IMR-90 (cell line): Measurements from ENCODE around the gene PLP1. TPM values are rescaled to one million over a fixed set of nuclear protein-coding genes. Genes with fewer than 3 reads are reported as not detected.

Experiments
- ATAC-seq: fragments of 200-7000 bp; cut with Tn5 transposase; 2 replicates; pipeline ENCODE4 v1.9.1; 2020; ENCODE audit warnings: low read depth, mild to moderate bottlenecking, moderate library complexity
- BruUV-seq: library from RNA; stranded (reverse); fragments of 400-500 nt; replicated peaks from 2 replicates; lab custom pipeline; 2021; lab: Mats Ljungman, UMichigan
- CTCF ChIA-PET: fragments of 300-600 bp; formaldehyde crosslinking; extraction: SDS; loops from one replicate; lab custom pipeline; 2021; ENCODE audit warnings: antibody characterized with exemption; lab: Yijun Ruan, JAX
- POLR2A ChIA-PET: fragments of 300-600 bp; sonication (Branson Sonifier 250); formaldehyde crosslinking; loops from one replicate; lab custom pipeline; 2022; ENCODE audit warnings: antibody characterized with exemption; ENCODE audit not compliant: unreplicated experiment; lab: Charles Lee
- DNase-seq: peaks from one replicate; pipeline ENCODE4 v3.0.0; 2013
- H2AFZ ChIP-seq: replicated peaks from 2 replicates; pipeline ENCODE3; 2013; ENCODE audit warnings: low read length, mild to moderate bottlenecking; ENCODE audit not compliant: poor library complexity
- H2AK5ac ChIP-seq: 2 replicates; pipeline ENCODE4 v1.6.1; 2013; ENCODE audit warnings: low read depth, low read length, inconsistent platforms
- H2AK9ac ChIP-seq: replicated peaks from 2 replicates; pipeline ENCODE3; 2013; ENCODE audit warnings: mild to moderate bottlenecking, low read depth, low read length, moderate library complexity; ENCODE audit not compliant: poor library complexity
- H2BK120ac ChIP-seq: 2 replicates; pipeline ENCODE4 v1.6.1; 2013; ENCODE audit warnings: low read depth, low read length, inconsistent platforms
- H2BK15ac ChIP-seq: 3 replicates; pipeline ENCODE4 v1.6.1; 2013; ENCODE audit warnings: low read depth, low read length, inconsistent platforms
- H2BK20ac ChIP-seq: 2 replicates; pipeline ENCODE4 v1.6.1; 2013; ENCODE audit warnings: low read depth, mild to moderate bottlenecking, inconsistent platforms, low read length, moderate library complexity
- H2BK5ac ChIP-seq: 2 replicates; pipeline ENCODE4 v1.6.1; 2013; ENCODE audit warnings: mild to moderate bottlenecking, low read depth, low read length, inconsistent platforms; ENCODE audit not compliant: poor library complexity, severe bottlenecking
- H3K14ac ChIP-seq: replicated peaks from 2 replicates; pipeline ENCODE4 v1.6.1; 2013; ENCODE audit warnings: low read depth, low read length, inconsistent platforms
- H3K18ac ChIP-seq: 2 replicates; pipeline ENCODE4 v1.6.1; 2013; ENCODE audit warnings: low read depth, low read length, control low read depth
- H3K23ac ChIP-seq: 2 replicates; pipeline ENCODE4 v1.6.1; 2013; ENCODE audit warnings: low read depth, low read length, inconsistent platforms
- H3K27ac ChIP-seq: 2 replicates; pipeline ENCODE4 v1.5.1; 2013; ENCODE audit warnings: mild to moderate bottlenecking, control low read depth, low read length; ENCODE audit not compliant: insufficient read depth
- H3K27me3 ChIP-seq: 2 replicates; pipeline ENCODE4 v1.6.1; 2013; ENCODE audit warnings: low read length; ENCODE audit not compliant: control insufficient read depth, insufficient read depth
- H3K36me3 ChIP-seq: 2 replicates; pipeline ENCODE4 v1.6.1; 2013; ENCODE audit warnings: low read length, mixed read lengths; ENCODE audit not compliant: control insufficient read depth, insufficient read depth
- H3K4ac ChIP-seq: 2 replicates; pipeline ENCODE4 v1.6.1; 2013; ENCODE audit warnings: low read depth, low read length, inconsistent platforms
- H3K4me1 ChIP-seq: 2 replicates; pipeline ENCODE4 v1.6.1; 2013; ENCODE audit warnings: low read length, mixed read lengths; ENCODE audit not compliant: control insufficient read depth, insufficient read depth
- H3K4me2 ChIP-seq: 2 replicates; pipeline ENCODE4 v1.6.1; 2013; ENCODE audit warnings: low read depth, mild to moderate bottlenecking, control low read depth, low read length, moderate library complexity
- H3K4me3 ChIP-seq: 2 replicates; pipeline ENCODE4 v1.5.1; 2013; ENCODE audit warnings: low read depth, mild to moderate bottlenecking, control low read depth, low read length, moderate library complexity; ENCODE audit not compliant: insufficient read depth
- H3K56ac ChIP-seq: 2 replicates; pipeline ENCODE4 v1.6.1; 2013; ENCODE audit warnings: low read length, inconsistent platforms; ENCODE audit not compliant: insufficient read depth; ENCODE audit errors: extremely low read depth
- H3K79me1 ChIP-seq, 2 experiments: 2 replicates each; pipeline ENCODE4 v1.6.1; 2013; ENCODE audit warnings: low read length in 2 of 2, inconsistent platforms in 1 of 2, low read depth in 1 of 2
- H3K9ac ChIP-seq: 2 replicates; pipeline ENCODE4 v1.6.1; 2013; ENCODE audit warnings: low read depth, low read length, control low read depth
- H3K9me1 ChIP-seq: 2 replicates; pipeline ENCODE4 v1.6.1; 2013; ENCODE audit warnings: low read length, inconsistent platforms; ENCODE audit not compliant: insufficient read depth
- H3K9me3 ChIP-seq: 2 replicates; pipeline ENCODE4 v1.6.1; 2013; ENCODE audit warnings: low read length; ENCODE audit not compliant: control insufficient read depth, insufficient read depth
- H4K20me1 ChIP-seq: 2 replicates; pipeline ENCODE4 v1.6.1; 2013; ENCODE audit warnings: low read length, inconsistent platforms; ENCODE audit not compliant: insufficient read depth
- H4K5ac ChIP-seq: 2 replicates; pipeline ENCODE4 v1.6.1; 2013; ENCODE audit warnings: mild to moderate bottlenecking, low read depth, low read length, control low read depth
- H4K8ac ChIP-seq, 2 experiments: 2 replicates each; pipeline ENCODE4 v1.6.1; 2013; ENCODE audit warnings: low read depth in 2 of 2, low read length in 2 of 2, control low read depth in 1 of 2, inconsistent platforms in 1 of 2
- H4K91ac ChIP-seq: 2 replicates; pipeline ENCODE4 v1.6.1; 2013; ENCODE audit warnings: low read depth, low read length, inconsistent platforms; ENCODE audit not compliant: insufficient read depth
- CEBPB ChIP-seq: IDR thresholded peaks from 2 replicates; pipeline ENCODE4 v1.6.1; 2012; ENCODE audit warnings: low read depth, low read length, improper control_type of control experiment
- FOS ChIP-seq: fragments of 150-350 bp; IDR thresholded peaks from 2 replicates; pipeline ENCODE4 v1.6.1; 2016; ENCODE audit warnings: low read depth, low read length
- MAZ ChIP-seq: IDR thresholded peaks from 2 replicates; pipeline ENCODE4 v1.6.1; 2012; ENCODE audit warnings: low read depth, mild to moderate bottlenecking, low read length, improper control_type of control experiment, moderate library complexity, borderline replicate concordance
- RAD21 ChIP-seq: IDR thresholded peaks from 2 replicates; pipeline ENCODE4 v1.6.1; 2012; ENCODE audit warnings: low read length, improper control_type of control experiment
- WGBS, 2 experiments: methylation state at CpG; one replicate each; pipeline versions ENCODE4 v1.1.5 to v1.1.7; 2013; ENCODE audit warnings: missing lambda C conversion rate in 2 of 2; ENCODE audit not compliant: insufficient read length in 1 of 2; ENCODE audit errors: extremely low coverage in 2 of 2; 5-methylcytosine and 5-hydroxymethylcytosine counted together
- dilution Hi-C: fragments of 300-500 bp; cut with HindIII; formaldehyde crosslinking; loops from one replicate; pipeline ENCODE4 v1.14.3; 2018; ENCODE audit warnings: low sequenced_read_pairs; ENCODE audit not compliant: unreplicated experiment
- in situ Hi-C: fragments of 300-500 bp; cut with MboI; formaldehyde crosslinking; loops from 3 replicates; pipeline ENCODE4 v1.14.3; 2019; ENCODE audit warnings: low sequenced_read_pairs, inconsistent platforms, mixed read lengths
- intact Hi-C: fragments of 100-400 bp; cut with micrococcal nuclease; formaldehyde crosslinking; loops from 2 replicates; pipeline ENCODE4 v1.10.0; 2022
- polyA plus RNA-seq, 3 experiments: library from polyadenylated mRNA; depleted of rRNA; stranded (reverse); fragments of >200 nt; gene quantifications; 2 replicates each; pipeline ENCODE4 v1.2.3, GENCODE V29; 2012; ENCODE audit warnings: low replicate concordance in 1 of 3
- total RNA-seq: library from RNA; depleted of rRNA; stranded (reverse); fragments of >200 nt; gene quantifications from 2 replicates; pipeline ENCODE4 v1.2.3, GENCODE V29; 2012
- TF ChIP-seq, protein P1 (sequence below): conservative IDR thresholded peaks from 2 replicates; pipeline ENCODE4 v1.5.1; 2012; ENCODE audit warnings: mild to moderate bottlenecking, low read depth, low read length, improper control_type of control experiment
- TF ChIP-seq, protein P2 (sequence below): fragments of 150-350 bp; IDR thresholded peaks from 2 replicates; pipeline ENCODE4 v1.6.1; 2016; ENCODE audit warnings: low read depth, mild to moderate bottlenecking, low read length, moderate library complexity, borderline replicate concordance

Gene PLP1
- total and polyA plus RNA-seq, 2 of the 4 experiments (the other 2 are of a cell fraction) = 0.18 to 0.62 TPM

DNA sequence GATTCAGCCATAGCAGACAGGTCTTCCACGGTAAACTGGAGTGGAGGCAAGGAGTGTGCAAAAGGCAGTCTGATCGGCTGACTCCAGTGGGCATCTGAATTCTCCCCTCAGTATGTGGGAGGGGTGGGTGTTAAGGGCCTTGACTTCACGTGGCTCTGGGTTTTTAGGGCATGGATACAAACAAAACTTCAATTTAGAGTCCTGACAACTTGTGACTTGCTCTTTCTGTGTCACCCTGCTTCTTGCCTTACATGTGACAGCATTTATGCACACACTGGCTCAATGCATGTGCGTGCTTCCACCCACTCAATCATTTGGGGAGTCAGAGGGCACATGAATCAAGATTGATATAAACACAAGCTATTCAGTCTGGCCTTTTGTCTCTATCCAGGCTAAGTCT lies 17.5 kb downstream of the PLP1 start:
- BruUV-seq = no TSS peak
- H4K8ac ChIP-seq = peak overlapping the region in 1 of 2 experiments; percentile 52; a peak in 2 of 4 replicates
- intact Hi-C loops (no loop called here), dilution Hi-C loops (no loop called here), in situ Hi-C loops (no loop called here)
- WGBS, 2 experiments = no CpG with 5 or more reads among the region's 4 CpGs
- TF ChIP-seq RAD21 = no peak
- TF ChIP-seq, protein P1, sequence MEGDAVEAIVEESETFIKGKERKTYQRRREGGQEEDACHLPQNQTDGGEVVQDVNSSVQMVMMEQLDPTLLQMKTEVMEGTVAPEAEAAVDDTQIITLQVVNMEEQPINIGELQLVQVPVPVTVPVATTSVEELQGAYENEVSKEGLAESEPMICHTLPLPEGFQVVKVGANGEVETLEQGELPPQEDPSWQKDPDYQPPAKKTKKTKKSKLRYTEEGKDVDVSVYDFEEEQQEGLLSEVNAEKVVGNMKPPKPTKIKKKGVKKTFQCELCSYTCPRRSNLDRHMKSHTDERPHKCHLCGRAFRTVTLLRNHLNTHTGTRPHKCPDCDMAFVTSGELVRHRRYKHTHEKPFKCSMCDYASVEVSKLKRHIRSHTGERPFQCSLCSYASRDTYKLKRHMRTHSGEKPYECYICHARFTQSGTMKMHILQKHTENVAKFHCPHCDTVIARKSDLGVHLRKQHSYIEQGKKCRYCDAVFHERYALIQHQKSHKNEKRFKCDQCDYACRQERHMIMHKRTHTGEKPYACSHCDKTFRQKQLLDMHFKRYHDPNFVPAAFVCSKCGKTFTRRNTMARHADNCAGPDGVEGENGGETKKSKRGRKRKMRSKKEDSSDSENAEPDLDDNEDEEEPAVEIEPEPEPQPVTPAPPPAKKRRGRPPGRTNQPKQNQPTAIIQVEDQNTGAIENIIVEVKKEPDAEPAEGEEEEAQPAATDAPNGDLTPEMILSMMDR = no peak
- no peak for TF ChIP-seq MAZ
- no peak for TF ChIP-seq CEBPB
- TF ChIP-seq, protein P2, sequence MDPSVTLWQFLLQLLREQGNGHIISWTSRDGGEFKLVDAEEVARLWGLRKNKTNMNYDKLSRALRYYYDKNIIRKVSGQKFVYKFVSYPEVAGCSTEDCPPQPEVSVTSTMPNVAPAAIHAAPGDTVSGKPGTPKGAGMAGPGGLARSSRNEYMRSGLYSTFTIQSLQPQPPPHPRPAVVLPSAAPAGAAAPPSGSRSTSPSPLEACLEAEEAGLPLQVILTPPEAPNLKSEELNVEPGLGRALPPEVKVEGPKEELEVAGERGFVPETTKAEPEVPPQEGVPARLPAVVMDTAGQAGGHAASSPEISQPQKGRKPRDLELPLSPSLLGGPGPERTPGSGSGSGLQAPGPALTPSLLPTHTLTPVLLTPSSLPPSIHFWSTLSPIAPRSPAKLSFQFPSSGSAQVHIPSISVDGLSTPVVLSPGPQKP = no peak
- no peak for TF ChIP-seq FOS
- no peak overlapping the region for H2AK9ac ChIP-seq
- peaks cover 9% of the 10 kb centered on the region; the same call in 1 of the 2 replicates for H3K4me1 ChIP-seq
- H2BK15ac ChIP-seq = no peak overlapping the region
- H3K27me3 ChIP-seq = peaks cover 10% of the 10 kb centered on the region
- 0 out of 2 replicates have a peak, but pooled peaks cover 3% of the 10 kb centered on the region for H3K9me1 ChIP-seq
- no peak overlapping the region for H2AK5ac ChIP-seq
- CTCF ChIA-PET = interaction anchor here (1.0 kb wide), 1 partner anchor 19 kb away, joined by 4 read pairs; no protein-coding TSS in a partner anchor
- H3K27ac ChIP-seq = peak overlapping the region; percentile 62
- H3K9me3 ChIP-seq = no peaks in the 10 kb centered on the region
- H3K56ac ChIP-seq = no peak overlapping the region
- no peaks in the 10 kb centered on the region for H4K20me1 ChIP-seq
- H3K36me3 ChIP-seq = no peaks in the 10 kb centered on the region
- no peak overlapping the region for H3K4ac ChIP-seq
- ATAC-seq (no peak), DNase-seq (peak; percentile 45)
- H3K79me1 ChIP-seq = no peaks in the 10 kb centered on the region
- H3K14ac ChIP-seq = no peak overlapping the region
- H3K23ac ChIP-seq = no peak overlapping the region
- H4K91ac ChIP-seq = no peak overlapping the region
- H3K4me3 ChIP-seq = no peak overlapping the region
- peak overlapping the region; percentile 44; the same call in 1 of the 2 replicates for H2BK120ac ChIP-seq
- peak overlapping the region; percentile 56 for H2AFZ ChIP-seq
- H2BK5ac ChIP-seq = no peak overlapping the region
- POLR2A ChIA-PET = no interaction called here
- H2BK20ac ChIP-seq = peak overlapping the region; percentile 67; the same call in 1 of the 2 replicates
- H4K5ac ChIP-seq = peak overlapping the region; percentile 49
- peak overlapping the region; percentile 68 for H3K18ac ChIP-seq
- peak overlapping the region; percentile 69 for H3K4me2 ChIP-seq
- H3K9ac ChIP-seq = no peak overlapping the region
